MM.1S (cell line): ENCODE results near the gene BHLHA15.

Experiments used
- EZH2 ChIP-seq: fragments of 300-600 bp; sonication (generic); optimal IDR thresholded peaks from 2 replicates; pipeline ENCODE3; 2017; ENCODE audit warnings: low read depth, mild to moderate bottlenecking, antibody characterized with exemption, low read length, mixed read lengths
- EZH2phosphoT487 ChIP-seq: fragments of 300-600 bp; sonication (generic); IDR thresholded peaks from 2 replicates; pipeline ENCODE4 v1.6.1; 2018; ENCODE audit warnings: antibody characterized with exemption, low read length
- TF ChIP-seq, protein P1 (sequence below): fragments of 300-600 bp; sonication (generic); IDR thresholded peaks from 2 replicates; pipeline ENCODE4 v1.5.1; 2016; ENCODE audit warnings: antibody characterized with exemption, low read length, mixed read lengths

DNA sequence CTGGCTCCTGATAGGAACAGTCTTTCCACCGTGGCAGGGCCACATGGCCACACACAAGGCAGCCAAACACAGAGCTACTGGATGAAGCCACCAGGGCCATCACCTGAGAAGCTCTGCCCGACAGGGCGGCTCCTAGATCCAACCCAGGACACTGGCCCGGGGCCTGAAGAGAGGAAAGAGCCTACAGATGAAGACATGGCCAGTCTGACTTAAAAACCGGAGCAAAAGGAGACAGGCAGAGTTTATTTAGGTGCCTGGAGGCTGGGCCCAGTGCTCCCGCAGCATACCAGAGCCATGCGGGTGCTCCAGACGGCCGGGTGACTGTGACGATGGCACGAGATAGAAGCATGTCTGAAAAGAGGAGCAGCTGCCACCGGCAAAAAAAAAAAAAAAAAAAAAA, 36.9 kb downstream of the BHLHA15 start:
- TF ChIP-seq, protein P1, sequence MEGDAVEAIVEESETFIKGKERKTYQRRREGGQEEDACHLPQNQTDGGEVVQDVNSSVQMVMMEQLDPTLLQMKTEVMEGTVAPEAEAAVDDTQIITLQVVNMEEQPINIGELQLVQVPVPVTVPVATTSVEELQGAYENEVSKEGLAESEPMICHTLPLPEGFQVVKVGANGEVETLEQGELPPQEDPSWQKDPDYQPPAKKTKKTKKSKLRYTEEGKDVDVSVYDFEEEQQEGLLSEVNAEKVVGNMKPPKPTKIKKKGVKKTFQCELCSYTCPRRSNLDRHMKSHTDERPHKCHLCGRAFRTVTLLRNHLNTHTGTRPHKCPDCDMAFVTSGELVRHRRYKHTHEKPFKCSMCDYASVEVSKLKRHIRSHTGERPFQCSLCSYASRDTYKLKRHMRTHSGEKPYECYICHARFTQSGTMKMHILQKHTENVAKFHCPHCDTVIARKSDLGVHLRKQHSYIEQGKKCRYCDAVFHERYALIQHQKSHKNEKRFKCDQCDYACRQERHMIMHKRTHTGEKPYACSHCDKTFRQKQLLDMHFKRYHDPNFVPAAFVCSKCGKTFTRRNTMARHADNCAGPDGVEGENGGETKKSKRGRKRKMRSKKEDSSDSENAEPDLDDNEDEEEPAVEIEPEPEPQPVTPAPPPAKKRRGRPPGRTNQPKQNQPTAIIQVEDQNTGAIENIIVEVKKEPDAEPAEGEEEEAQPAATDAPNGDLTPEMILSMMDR: no peak
- TF ChIP-seq EZH2phosphoT487: no peak
- no peak for TF ChIP-seq EZH2
